Ovary (tissue), 9 donors: Measurements from ENCODE around the gene INTS13. TPM values are rescaled to one million over a fixed set of nuclear protein-coding genes. Genes with fewer than 3 reads are reported as not detected.

Experiments used
- DNase-seq, 5 donors: peaks; one replicate each; pipeline ENCODE4 v3.0.0-alpha.2; 2019 to 2020
- H3K27ac ChIP-seq, 2 donors: fragments of 200-600 bp; one replicate each; pipeline versions ENCODE4 v1.5.1 to v1.8.0; 2019 to 2022
- H3K27me3 ChIP-seq: fragments of 200-600 bp; one replicate; pipeline ENCODE4 v1.8.0; 2022
- H3K36me3 ChIP-seq: fragments of 200-600 bp; sonication (generic); one replicate; pipeline ENCODE4 v1.5.1; 2019
- H3K4me1 ChIP-seq: one replicate; pipeline ENCODE4 v1.8.1; 2013; ENCODE audit warnings: mild to moderate bottlenecking, moderate library complexity; ENCODE audit not compliant: insufficient read depth
- H3K4me3 ChIP-seq: fragments of 200-600 bp; sonication (generic); one replicate; pipeline ENCODE4 v1.5.1; 2017
- H3K9me3 ChIP-seq, 2 donors: fragments of 200-600 bp in 1 of 2; sonication (generic) in 1 of 2; one replicate each; pipeline versions ENCODE4 v1.5.1 to v1.8.1; 2013 to 2019; ENCODE audit warnings: mild to moderate bottlenecking in 1 of 2, moderate library complexity in 1 of 2
- EP300 ChIP-seq: sonication (generic); formaldehyde crosslinking; IDR thresholded peaks from one replicate; pipeline ENCODE4 v1.6.1; 2017; ENCODE audit warnings: antibody characterized with exemption
- POLR2A ChIP-seq: fragments of 450-650 bp; IDR thresholded peaks from one replicate; pipeline ENCODE4 v1.6.1; 2017; ENCODE audit warnings: antibody characterized with exemption, mild to moderate bottlenecking, moderate library complexity
- WGBS, 3 donors: extraction: QIAGEN DNeasy Blood & Tissue Kit in 1 of 3; methylation state at CpG; one replicate each; pipeline versions ENCODE4 v1.1.5 to v1.1.7; 2013 to 2017; 5-methylcytosine and 5-hydroxymethylcytosine counted together
- intact Hi-C, 4 donors: fragments of 100-400 bp; cut with DNase I; formaldehyde crosslinking; loops; one replicate each; pipeline versions ENCODE4 v1.11.0 to v1.15.1; 2022 to 2023
- polyA plus RNA-seq, 2 donors: library from polyadenylated mRNA; stranded (reverse); fragments of 200-250 nt in 1 of 2; fragments of 350-450 nt in 1 of 2; fragmentation: Illumina TruSeq in 1 of 2; extraction: RNeasy Lipid Tissue Mini Kit (QIAGEN cat#74804) in 1 of 2; gene quantifications; one replicate each; pipeline ENCODE4 v1.2.3, GENCODE V29; 2013 to 2014
- total RNA-seq, 7 donors: library from RNA; depleted of rRNA in 2 of 7; stranded (reverse); fragments of >200 nt in 2 of 7; fragmentation: NEBNext Ultra II Directional in 3 of 7; extraction: Animal tissue kit (Norgen Biotek cat#: 25700) in 3 of 7; gene quantifications; one replicate each; pipeline versions ENCODE4 v1.1.0 to v1.2.4, GENCODE V29; 2016 to 2023
- TF ChIP-seq, protein P1 (sequence below), 3 donors: fragments of 450-650 bp in 2 of 3; fragments of 200-600 bp in 1 of 3; IDR thresholded peaks; one replicate each; pipeline versions ENCODE4 v1.5.1 to v1.8.0; 2016 to 2022; ENCODE audit warnings: antibody characterized with exemption in 3 of 3, mild to moderate bottlenecking in 1 of 3
- donor health status: DM: no; HTN: no; CAD: no; lungs with moderate emphysema.
- donor health status: DM: no; HTN: no; CAD: no.
- donor health status: Bipolar disorder and iron deficiency.
- donor health status: DM: yes; HTN: yes; CAD: no.
- donor health status: DM: no; HTN: no; CAD: no.
- donor health status: DM: yes; HTN: yes; CAD: no.

INTS13 gene
- total and polyA plus RNA-seq, 9 donors: 10.4 to 18.1 (median 16.3) TPM

DNA sequence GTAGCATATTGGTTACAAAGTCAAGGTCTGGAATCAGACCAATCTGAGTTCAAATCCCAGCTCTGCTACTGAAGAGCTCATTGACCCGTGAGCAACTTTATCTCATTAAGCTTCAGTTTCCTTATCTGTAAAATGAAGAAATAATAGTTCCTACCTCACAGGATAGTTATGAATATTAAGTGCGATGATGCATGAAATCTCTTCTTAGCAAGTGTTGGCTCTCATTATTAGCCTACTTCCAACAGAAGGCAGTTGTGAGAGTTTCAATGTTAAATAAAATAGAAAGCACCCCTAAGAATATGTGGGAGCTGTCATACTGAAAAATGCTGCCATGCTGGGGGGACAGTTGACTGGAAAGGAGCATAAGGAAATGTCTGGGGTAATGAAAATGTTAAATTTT lies 65.8 kb downstream of the INTS13 start:
- no peak overlapping the region for H3K4me3 ChIP-seq
- no peaks in the 10 kb centered on the region for H3K27me3 ChIP-seq

GRCh38 chr12:26870491-26871419 lies 67.0 kb downstream of the INTS13 start:
- H3K9me3 ChIP-seq: no peaks in the 10 kb centered on the region
- intact Hi-C loops: no loop called here
- no peaks in the 10 kb centered on the region for H3K36me3 ChIP-seq
- 38 to 41% (median 39%) methylated on average over 11 of the region's 11 CpGs for WGBS, 3 donors
- no peak overlapping the region for H3K27ac ChIP-seq
- TF ChIP-seq, protein P1, sequence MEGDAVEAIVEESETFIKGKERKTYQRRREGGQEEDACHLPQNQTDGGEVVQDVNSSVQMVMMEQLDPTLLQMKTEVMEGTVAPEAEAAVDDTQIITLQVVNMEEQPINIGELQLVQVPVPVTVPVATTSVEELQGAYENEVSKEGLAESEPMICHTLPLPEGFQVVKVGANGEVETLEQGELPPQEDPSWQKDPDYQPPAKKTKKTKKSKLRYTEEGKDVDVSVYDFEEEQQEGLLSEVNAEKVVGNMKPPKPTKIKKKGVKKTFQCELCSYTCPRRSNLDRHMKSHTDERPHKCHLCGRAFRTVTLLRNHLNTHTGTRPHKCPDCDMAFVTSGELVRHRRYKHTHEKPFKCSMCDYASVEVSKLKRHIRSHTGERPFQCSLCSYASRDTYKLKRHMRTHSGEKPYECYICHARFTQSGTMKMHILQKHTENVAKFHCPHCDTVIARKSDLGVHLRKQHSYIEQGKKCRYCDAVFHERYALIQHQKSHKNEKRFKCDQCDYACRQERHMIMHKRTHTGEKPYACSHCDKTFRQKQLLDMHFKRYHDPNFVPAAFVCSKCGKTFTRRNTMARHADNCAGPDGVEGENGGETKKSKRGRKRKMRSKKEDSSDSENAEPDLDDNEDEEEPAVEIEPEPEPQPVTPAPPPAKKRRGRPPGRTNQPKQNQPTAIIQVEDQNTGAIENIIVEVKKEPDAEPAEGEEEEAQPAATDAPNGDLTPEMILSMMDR (IDR thresholded peaks at IDR 0.05): no peak
- TF ChIP-seq POLR2A (no peak), EP300 (no peak)
- peaks cover 2% of the 10 kb centered on the region for H3K4me1 ChIP-seq
- no peaks in the 10 kb centered on the region for H3K27me3 ChIP-seq
- no peak for DNase-seq
- no peak overlapping the region for H3K4me3 ChIP-seq

More for the DNA sequence above, 65.8 kb downstream of the INTS13 start:
- no peak overlapping the region for H3K27ac ChIP-seq
- no peaks in the 10 kb centered on the region for H3K9me3 ChIP-seq
- peaks cover 2% of the 10 kb centered on the region for H3K4me1 ChIP-seq
- intact Hi-C loops: no loop called here
- no peak for TF ChIP-seq EP300
- TF ChIP-seq, protein P1 (IDR thresholded peaks at IDR 0.05): no peak
- no peak for TF ChIP-seq POLR2A
- H3K36me3 ChIP-seq: no peaks in the 10 kb centered on the region
- no peak for DNase-seq
- WGBS, 3 donors: 77 to 83% (median 79%) methylated on average over 2 of the region's 2 CpGs

DNA sequence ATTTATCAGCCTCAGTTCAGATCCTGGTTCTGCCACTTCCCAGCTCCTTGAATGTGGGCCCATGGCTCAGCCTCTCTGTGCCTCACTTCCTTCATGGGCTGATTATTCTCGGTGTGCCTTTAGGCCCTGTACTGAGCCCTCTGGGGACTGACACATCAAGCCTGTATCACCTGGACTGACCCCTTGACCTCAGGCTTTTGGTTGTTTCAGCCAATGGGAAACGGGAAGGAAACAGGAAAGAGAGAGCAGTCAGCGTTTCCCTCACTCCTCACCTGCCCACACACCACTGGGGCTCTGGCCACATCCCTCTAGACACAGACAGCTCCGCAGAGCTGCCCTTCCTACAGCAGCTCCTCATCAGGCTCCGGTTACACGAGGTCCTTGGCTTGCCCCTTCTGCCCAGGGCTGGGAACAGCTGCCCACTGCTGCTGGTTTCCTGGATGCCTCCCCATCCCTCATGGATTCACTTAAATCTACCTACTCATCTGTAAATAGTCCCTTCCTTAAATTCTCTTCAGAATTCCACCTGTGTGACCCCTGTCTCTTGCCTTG lies 67.8 kb downstream of the INTS13 start:
- WGBS, 3 donors: 68 to 86% (median 80%) methylated on average over 6 of the region's 6 CpGs
- no peak for DNase-seq
- TF ChIP-seq, protein P1 (IDR thresholded peaks at IDR 0.05): no peak
- TF ChIP-seq EP300: no peak
- TF ChIP-seq POLR2A: no peak
- intact Hi-C loops: no loop called here
- Histone ChIP-seq H3K27ac (no peak overlapping the region), H3K27me3 (no peaks in the 10 kb centered on the region), H3K9me3 (no peaks in the 10 kb centered on the region), H3K4me1 (peaks cover 2% of the 10 kb centered on the region), H3K4me3 (no peak overlapping the region), H3K36me3 (no peaks in the 10 kb centered on the region)

- WGBS, 3 donors: 93 to 96% (median 93%) methylated on average over 6 of the region's 6 CpGs
- H3K36me3 ChIP-seq: no peaks in the 10 kb centered on the region
- TF ChIP-seq, protein P1 (IDR thresholded peaks at IDR 0.05): no peak
- TF ChIP-seq EP300: no peak
- no peak for TF ChIP-seq POLR2A
- no peaks in the 10 kb centered on the region for H3K9me3 ChIP-seq
- H3K27ac ChIP-seq: no peak overlapping the region
- intact Hi-C loops: no loop called here
- no peak for DNase-seq
- H3K4me1 ChIP-seq: peaks cover 2% of the 10 kb centered on the region
- no peaks in the 10 kb centered on the region for H3K27me3 ChIP-seq
- H3K4me3 ChIP-seq: no peak overlapping the region
These were observed 68.7 kb downstream of the INTS13 start for GRCh38 chr12:26869104-26869494.
